Left forelimb (tissue), 1 donor: ENCODE results near the gene ABI3BP.
"Not testable (repeated sequence)": the region's sequence is repeated elsewhere in the genome, so short reads cannot be mapped to it uniquely, and the experiment has no call there.

Experiments used
- DNase-seq: peaks from one replicate; pipeline ENCODE4 v3.0.0-alpha.2; 2018; ENCODE audit warnings: low spot score

The ABI3BP gene

GRCh38 chr3:100946096-100946495, 47.1 kb downstream of the ABI3BP start:
- not testable (repeated sequence) for DNase-seq

GRCh38 chr3:100941451-100941850, 51.8 kb downstream of the ABI3BP start:
- no peak for DNase-seq

GRCh38 chr3:100941041-100941440, 52.2 kb downstream of the ABI3BP start:
- no peak for DNase-seq

GRCh38 chr3:100936931-100937330, 56.3 kb downstream of the ABI3BP start:
- no peak for DNase-seq

- DNase-seq = no peak
These were observed 60.7 kb downstream of the ABI3BP start for GRCh38 chr3:100932491-100932890.

- DNase-seq = no peak
These were observed 64.4 kb downstream of the ABI3BP start for GRCh38 chr3:100928638-100929428.

GRCh38 chr3:100927775-100928174, 65.4 kb downstream of the ABI3BP start:
- no peak for DNase-seq

- DNase-seq = no peak
These were observed 77.3 kb downstream of the ABI3BP start for GRCh38 chr3:100915706-100916495.

- no peak for DNase-seq
These were observed 79.2 kb downstream of the ABI3BP start for GRCh38 chr3:100913870-100914648.

GRCh38 chr3:100912976-100913545, 80.2 kb downstream of the ABI3BP start:
- DNase-seq = no peak

- no peak for DNase-seq
These were observed 80.7 kb downstream of the ABI3BP start for GRCh38 chr3:100912571-100912970.

GRCh38 chr3:100911956-100912355, 81.3 kb downstream of the ABI3BP start:
- no peak for DNase-seq

- no peak for DNase-seq
These were observed 82.2 kb downstream of the ABI3BP start for GRCh38 chr3:100910986-100911385.

GRCh38 chr3:100902572-100902971, 90.6 kb downstream of the ABI3BP start:
- DNase-seq = no peak

GRCh38 chr3:100900671-100901335, 92.4 kb downstream of the ABI3BP start:
- no peak for DNase-seq

- no peak for DNase-seq
These were observed 93.7 kb downstream of the ABI3BP start for GRCh38 chr3:100899440-100900091.

GRCh38 chr3:100898681-100899080, 94.5 kb downstream of the ABI3BP start:
- DNase-seq = no peak

- no peak for DNase-seq
These were observed 96.2 kb downstream of the ABI3BP start for GRCh38 chr3:100896994-100897393.

GRCh38 chr3:100893590-100893989, 99.6 kb downstream of the ABI3BP start:
- no peak for DNase-seq

GRCh38 chr3:100893108-100893507, 100.1 kb downstream of the ABI3BP start:
- no peak for DNase-seq

- DNase-seq = no peak
These were observed 101.4 kb downstream of the ABI3BP start for GRCh38 chr3:100891827-100892226.
